OCI-LY7 (cell line): ENCODE data around the gene PLA2G4A.

Experiments
- EZH2phosphoT487 ChIP-seq: fragments of 200-600 bp; sonication (generic); IDR thresholded peaks from 2 replicates; pipeline ENCODE4 v1.6.1; 2018; ENCODE audit warnings: low read depth, borderline replicate concordance, mild to moderate bottlenecking, mixed run types, antibody characterized with exemption, low read length, moderate library complexity, mixed read lengths
- TF ChIP-seq, protein P1 (sequence below): fragments of 200-600 bp; sonication (generic); conservative IDR thresholded peaks from 2 replicates; pipeline ENCODE4 v1.5.1; 2014; ENCODE audit warnings: mild to moderate bottlenecking, antibody characterized with exemption, low read length, moderate library complexity, mixed read lengths

DNA sequence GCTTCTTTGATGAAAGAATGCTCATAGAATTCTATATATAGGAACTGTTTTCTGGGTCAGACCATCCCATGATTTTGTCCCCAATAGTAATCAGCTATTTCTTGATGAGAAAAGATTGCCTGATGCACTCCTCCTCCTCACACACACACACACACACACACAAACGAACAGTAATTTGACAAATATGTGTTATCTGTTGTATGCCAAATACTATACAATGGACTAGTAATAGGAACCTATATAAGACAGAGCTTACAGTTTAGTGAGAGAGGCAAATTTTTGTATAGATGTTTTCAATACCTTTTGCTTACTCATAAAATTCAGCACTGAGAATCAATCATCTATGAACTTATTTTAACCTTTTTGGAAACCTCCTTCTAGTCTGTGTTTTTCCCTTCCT lies 76.8 kb downstream of the PLA2G4A start:
- TF ChIP-seq, protein P1, sequence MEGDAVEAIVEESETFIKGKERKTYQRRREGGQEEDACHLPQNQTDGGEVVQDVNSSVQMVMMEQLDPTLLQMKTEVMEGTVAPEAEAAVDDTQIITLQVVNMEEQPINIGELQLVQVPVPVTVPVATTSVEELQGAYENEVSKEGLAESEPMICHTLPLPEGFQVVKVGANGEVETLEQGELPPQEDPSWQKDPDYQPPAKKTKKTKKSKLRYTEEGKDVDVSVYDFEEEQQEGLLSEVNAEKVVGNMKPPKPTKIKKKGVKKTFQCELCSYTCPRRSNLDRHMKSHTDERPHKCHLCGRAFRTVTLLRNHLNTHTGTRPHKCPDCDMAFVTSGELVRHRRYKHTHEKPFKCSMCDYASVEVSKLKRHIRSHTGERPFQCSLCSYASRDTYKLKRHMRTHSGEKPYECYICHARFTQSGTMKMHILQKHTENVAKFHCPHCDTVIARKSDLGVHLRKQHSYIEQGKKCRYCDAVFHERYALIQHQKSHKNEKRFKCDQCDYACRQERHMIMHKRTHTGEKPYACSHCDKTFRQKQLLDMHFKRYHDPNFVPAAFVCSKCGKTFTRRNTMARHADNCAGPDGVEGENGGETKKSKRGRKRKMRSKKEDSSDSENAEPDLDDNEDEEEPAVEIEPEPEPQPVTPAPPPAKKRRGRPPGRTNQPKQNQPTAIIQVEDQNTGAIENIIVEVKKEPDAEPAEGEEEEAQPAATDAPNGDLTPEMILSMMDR, result no peak
- TF ChIP-seq EZH2phosphoT487, result no peak
